SK-N-SH (cell line): ENCODE data around the gene CABP1.
"Not testable (repeated sequence)": the region's sequence is repeated elsewhere in the genome, so short reads cannot be mapped to it uniquely, and the experiment has no call there.

Experiments
- EP300 ChIP-seq, 2 experiments: IDR thresholded peaks; 2 replicates each; pipeline versions ENCODE4 v1.4.0 to v1.6.1; 2012; ENCODE audit warnings: borderline replicate concordance in 1 of 2, low read depth in 1 of 2, low read length in 1 of 2
- RAD21 ChIP-seq: IDR thresholded peaks from 2 replicates; pipeline ENCODE4 v1.6.1; 2012; ENCODE audit warnings: mild to moderate bottlenecking, low read length
- YY1 ChIP-seq: IDR thresholded peaks from 2 replicates; pipeline ENCODE4 v1.4.0; 2012; ENCODE audit warnings: low read depth, mild to moderate bottlenecking

DNA sequence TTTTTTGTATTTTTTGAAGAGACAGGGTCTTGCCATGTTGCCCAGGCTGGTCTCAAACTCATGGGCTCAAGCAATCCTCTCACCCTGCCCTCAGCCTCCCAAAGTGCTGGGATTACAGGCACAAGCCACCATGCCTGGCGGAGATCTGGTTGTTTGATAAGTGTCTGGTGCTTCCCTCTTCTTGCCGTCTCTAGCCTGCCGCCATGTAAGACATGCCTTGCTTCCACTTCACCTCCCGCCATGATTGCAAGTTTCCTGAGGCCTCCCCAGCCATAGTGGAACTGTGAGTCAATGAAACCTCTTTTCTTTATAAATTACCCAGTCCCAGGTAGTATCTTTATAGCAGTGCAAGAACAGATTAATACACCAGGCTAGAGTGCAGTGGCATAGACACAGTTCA is 22.7 kb upstream of the CABP1 start:
- TF ChIP-seq YY1; EP300 (IDR thresholded peaks at IDR 0.05; ENCODE audit: borderline replicate concordance in 1 of 2, low read depth in 1 of 2, low read length in 1 of 2); RAD21: not testable (repeated sequence)
